ENCODE measurements around the gene BCL2L1. TPM values are rescaled to one million over a fixed set of nuclear protein-coding genes. Genes with fewer than 3 reads are reported as not detected.

The BCL2L1 gene
- total and polyA plus RNA-seq, 2 donors (not counting 3 experiments of a cell fraction or from before 2014, with no cell fraction given): 78.0 to 101 TPM

DNA sequence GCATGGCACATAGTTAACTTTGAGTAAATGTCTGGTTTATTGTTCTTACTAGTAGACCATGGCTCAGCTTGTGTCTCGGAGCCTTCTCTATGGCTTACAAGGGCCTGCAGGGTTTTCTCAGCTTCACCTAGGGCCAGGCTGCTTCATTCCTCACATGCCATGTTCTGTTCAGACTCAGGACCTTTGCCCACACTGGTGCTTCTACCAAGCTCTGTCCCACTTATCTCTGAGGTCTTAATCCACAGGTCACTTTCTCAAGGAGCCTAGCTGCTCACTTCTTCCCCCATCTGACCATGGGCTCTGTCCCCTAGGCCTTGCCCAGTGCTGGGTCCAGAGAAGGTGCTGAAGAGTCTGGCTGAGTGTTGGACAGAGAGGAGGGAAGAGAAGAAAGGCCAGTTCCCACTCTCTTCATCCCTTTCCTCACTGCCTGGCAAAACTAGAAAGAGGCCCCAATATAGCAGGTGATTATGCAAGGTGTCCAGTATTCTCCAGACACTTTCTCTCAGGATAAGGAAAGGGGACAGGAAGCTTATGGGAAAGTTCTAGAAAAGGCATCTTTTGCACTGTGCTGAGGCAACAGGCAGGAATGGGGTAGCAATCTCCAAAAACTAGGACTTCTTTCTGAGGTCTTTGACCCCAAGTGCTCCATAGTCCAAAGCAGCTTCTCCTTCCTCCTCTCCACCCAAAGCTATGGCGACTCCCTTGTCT, 45.0 kb downstream of the BCL2L1 start:
- H4K20me1 ChIP-seq (replicated peaks; ENCODE audit: control insufficient read depth, extremely low read depth, insufficient read depth, low read length): no peaks in the 10 kb centered on the region
- CTCF ChIA-PET: interaction anchor here (0.8 to 6.2 kb wide), 7 partner anchors 10 to 44 kb away, joined by 3 to 97 read pairs (median 6); partner anchors contain the start of gene BCL2L1
- POLR2A ChIA-PET: no interaction called here
- H3K27me3 ChIP-seq (ENCODE audit: control insufficient read depth in 2 of 2, insufficient read depth in 2 of 2, low read length in 2 of 2): no peaks in the 10 kb centered on the region
- H3K9ac ChIP-seq (replicated peaks; ENCODE audit: extremely low read depth, insufficient read depth, low read length): no peak overlapping the region
- no TSS peak for BruUV-seq (replicated peaks)
- peaks cover 2 to 14% of the 10 kb centered on the region in 2 experiments for H3K36me3 ChIP-seq (ENCODE audit: control insufficient read depth in 2 of 2, extremely low read depth in 1 of 2, insufficient read depth in 2 of 2, low read length in 2 of 2)
- H3K79me2 ChIP-seq (ENCODE audit: control insufficient read depth, insufficient read depth, low read length): peaks cover 78% of the 10 kb centered on the region
- no peaks in the 10 kb centered on the region for H3K9me1 ChIP-seq (replicated peaks; ENCODE audit: control insufficient read depth, extremely low read depth, insufficient read depth, low read length)
- DNase-seq (ENCODE audit: low read depth, low spot score): no peak
- no peak overlapping the region for H2AFZ ChIP-seq (ENCODE audit: low read depth, low read length)
- H3K9me3 ChIP-seq (replicated peaks; ENCODE audit: control insufficient read depth, insufficient read depth, low read length): no peaks in the 10 kb centered on the region
- H3K4me2 ChIP-seq (ENCODE audit: insufficient read depth, low read length): no peak overlapping the region
- intact Hi-C loops (cut with micrococcal nuclease) (no loop called here), dilution Hi-C loops (cut with MboI; ENCODE audit: extremely low pct_ligation_motif_present, low sequenced_read_pairs) (no loop called here)
- H3K4me1 ChIP-seq (ENCODE audit: control insufficient read depth, extremely low read depth, insufficient read depth, low read length): peaks cover 64% of the 10 kb centered on the region
- H3K4me3 ChIP-seq (replicated peaks in 1 of 3; ENCODE audit: insufficient read depth in 1 of 3, low read depth in 1 of 3, low read length in 3 of 3): no peak overlapping the region
- no peak for FAIRE-seq
- TF ChIP-seq, protein P1, sequence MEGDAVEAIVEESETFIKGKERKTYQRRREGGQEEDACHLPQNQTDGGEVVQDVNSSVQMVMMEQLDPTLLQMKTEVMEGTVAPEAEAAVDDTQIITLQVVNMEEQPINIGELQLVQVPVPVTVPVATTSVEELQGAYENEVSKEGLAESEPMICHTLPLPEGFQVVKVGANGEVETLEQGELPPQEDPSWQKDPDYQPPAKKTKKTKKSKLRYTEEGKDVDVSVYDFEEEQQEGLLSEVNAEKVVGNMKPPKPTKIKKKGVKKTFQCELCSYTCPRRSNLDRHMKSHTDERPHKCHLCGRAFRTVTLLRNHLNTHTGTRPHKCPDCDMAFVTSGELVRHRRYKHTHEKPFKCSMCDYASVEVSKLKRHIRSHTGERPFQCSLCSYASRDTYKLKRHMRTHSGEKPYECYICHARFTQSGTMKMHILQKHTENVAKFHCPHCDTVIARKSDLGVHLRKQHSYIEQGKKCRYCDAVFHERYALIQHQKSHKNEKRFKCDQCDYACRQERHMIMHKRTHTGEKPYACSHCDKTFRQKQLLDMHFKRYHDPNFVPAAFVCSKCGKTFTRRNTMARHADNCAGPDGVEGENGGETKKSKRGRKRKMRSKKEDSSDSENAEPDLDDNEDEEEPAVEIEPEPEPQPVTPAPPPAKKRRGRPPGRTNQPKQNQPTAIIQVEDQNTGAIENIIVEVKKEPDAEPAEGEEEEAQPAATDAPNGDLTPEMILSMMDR (IDR thresholded peaks at IDR 0.05; ENCODE audit: extremely low read depth in 1 of 2, insufficient read depth in 1 of 2, low read depth in 1 of 2, low read length in 2 of 2): no peak
- H3K27ac ChIP-seq (ENCODE audit: insufficient read depth, low read depth, low read length): peak overlapping the region; percentile 32

DNA sequence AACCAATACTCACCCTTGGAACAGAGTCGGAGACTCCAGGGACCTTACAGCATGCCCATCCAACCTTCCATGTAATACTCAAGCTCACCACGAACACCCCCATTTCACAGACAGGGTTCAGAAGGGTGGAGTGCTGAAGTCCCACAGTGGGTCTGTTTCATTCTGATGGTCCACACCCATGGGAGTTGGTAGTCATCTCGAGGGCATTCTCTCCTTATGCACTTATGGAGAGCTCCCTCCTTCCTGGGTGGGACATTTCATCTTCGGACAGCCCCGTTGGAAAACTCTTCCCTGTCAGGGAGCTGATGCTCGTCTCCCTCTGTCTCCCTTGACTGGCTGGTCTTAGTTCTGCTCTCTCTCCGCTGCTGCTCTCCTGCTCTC, 46.1 kb downstream of the BCL2L1 start:
- intact Hi-C loops (cut with micrococcal nuclease) (no loop called here), dilution Hi-C loops (cut with MboI; ENCODE audit: extremely low pct_ligation_motif_present, low sequenced_read_pairs) (no loop called here)
- no TSS peak for BruUV-seq (replicated peaks)
- Histone ChIP-seq H3K9me3 (replicated peaks; ENCODE audit: control insufficient read depth, insufficient read depth, low read length) (no peaks in the 10 kb centered on the region), H3K9ac (replicated peaks; ENCODE audit: extremely low read depth, insufficient read depth, low read length) (no peak overlapping the region), H3K9me1 (replicated peaks; ENCODE audit: control insufficient read depth, extremely low read depth, insufficient read depth, low read length) (no peaks in the 10 kb centered on the region), H3K36me3 (ENCODE audit: control insufficient read depth in 2 of 2, extremely low read depth in 1 of 2, insufficient read depth in 2 of 2, low read length in 2 of 2) (peaks cover 4 to 14% of the 10 kb centered on the region in 2 experiments), H3K4me1 (ENCODE audit: control insufficient read depth, extremely low read depth, insufficient read depth, low read length) (peaks cover 63% of the 10 kb centered on the region), H3K4me2 (ENCODE audit: insufficient read depth, low read length) (peak overlapping the region; percentile 0), H3K27me3 (ENCODE audit: control insufficient read depth in 2 of 2, insufficient read depth in 2 of 2, low read length in 2 of 2) (no peaks in the 10 kb centered on the region), H3K79me2 (ENCODE audit: control insufficient read depth, insufficient read depth, low read length) (peaks cover 73% of the 10 kb centered on the region), H3K27ac (ENCODE audit: insufficient read depth, low read depth, low read length) (peak overlapping the region; percentile 4), H2AFZ (ENCODE audit: low read depth, low read length) (no peak overlapping the region), H3K4me3 (replicated peaks in 1 of 3; ENCODE audit: insufficient read depth in 1 of 3, low read depth in 1 of 3, low read length in 3 of 3) (no peak overlapping the region), H4K20me1 (replicated peaks; ENCODE audit: control insufficient read depth, extremely low read depth, insufficient read depth, low read length) (no peaks in the 10 kb centered on the region)
- TF ChIP-seq JUN (IDR thresholded peaks at IDR 0.05; ENCODE audit: borderline replicate concordance, insufficient read depth, insufficient read length, low read depth) (no peak), MYC (IDR thresholded peaks at IDR 0.05; ENCODE audit: low read depth, low read length) (no peak), GATA2 (IDR thresholded peaks at IDR 0.05; ENCODE audit: insufficient read depth, insufficient read length, low read depth, low read length) (no peak), POLR2A (IDR thresholded peaks at IDR 0.05; ENCODE audit: low read depth, low read length) (no peak), EZH2 (IDR thresholded peaks at IDR 0.05; ENCODE audit: borderline replicate concordance, low read depth, low read length, severe bottlenecking) (no peak), POLR2AphosphoS5 (IDR thresholded peaks at IDR 0.05; ENCODE audit: insufficient read depth, low read depth, low read length) (no peak), FOS (IDR thresholded peaks at IDR 0.05; ENCODE audit: borderline replicate concordance, insufficient read depth, low read length) (no peak)
- TF ChIP-seq, protein P2, sequence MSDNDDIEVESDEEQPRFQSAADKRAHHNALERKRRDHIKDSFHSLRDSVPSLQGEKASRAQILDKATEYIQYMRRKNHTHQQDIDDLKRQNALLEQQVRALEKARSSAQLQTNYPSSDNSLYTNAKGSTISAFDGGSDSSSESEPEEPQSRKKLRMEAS (IDR thresholded peaks at IDR 0.05; ENCODE audit: insufficient read depth, insufficient read length): no peak
- TF ChIP-seq, protein P1 (IDR thresholded peaks at IDR 0.05; ENCODE audit: extremely low read depth in 1 of 2, insufficient read depth in 1 of 2, low read depth in 1 of 2, low read length in 2 of 2): no peak
- CTCF ChIA-PET: interaction anchor here (0.8 to 6.2 kb wide), 8 partner anchors 15 to 114 kb away, joined by 3 to 97 read pairs (median 11); partner anchors contain the start of gene BCL2L1
- POLR2A ChIA-PET: no interaction called here
- FAIRE-seq (no peak), DNase-seq (ENCODE audit: low read depth, low spot score) (no peak)

Measured in endothelial cell of umbilical vein (primary cell).